Prostate gland (tissue), 2 donors: ENCODE data around the gene SH3PXD2B.

Experiments used
- POLR2A ChIP-seq: fragments of 450-650 bp; IDR thresholded peaks from one replicate; pipeline ENCODE4 v1.6.1; 2016; ENCODE audit warnings: antibody characterized with exemption, mild to moderate bottlenecking
- POLR2AphosphoS5 ChIP-seq: sonication (generic); formaldehyde crosslinking; IDR thresholded peaks from one replicate; pipeline ENCODE4 v1.6.1; 2017; ENCODE audit warnings: antibody characterized with exemption
- TF ChIP-seq, protein P1 (sequence below), 4 experiments: fragments of 200-600 bp in 2 of 4; fragments of 450-650 bp in 2 of 4; sonication (generic) in 2 of 4; IDR thresholded peaks; 1 replicate in 3 of 4; 2 replicates in 1 of 4; pipeline ENCODE4 v1.5.1; 2016 to 2019; ENCODE audit warnings: antibody characterized with exemption in 4 of 4, mild to moderate bottlenecking in 2 of 4, moderate library complexity in 2 of 4

DNA sequence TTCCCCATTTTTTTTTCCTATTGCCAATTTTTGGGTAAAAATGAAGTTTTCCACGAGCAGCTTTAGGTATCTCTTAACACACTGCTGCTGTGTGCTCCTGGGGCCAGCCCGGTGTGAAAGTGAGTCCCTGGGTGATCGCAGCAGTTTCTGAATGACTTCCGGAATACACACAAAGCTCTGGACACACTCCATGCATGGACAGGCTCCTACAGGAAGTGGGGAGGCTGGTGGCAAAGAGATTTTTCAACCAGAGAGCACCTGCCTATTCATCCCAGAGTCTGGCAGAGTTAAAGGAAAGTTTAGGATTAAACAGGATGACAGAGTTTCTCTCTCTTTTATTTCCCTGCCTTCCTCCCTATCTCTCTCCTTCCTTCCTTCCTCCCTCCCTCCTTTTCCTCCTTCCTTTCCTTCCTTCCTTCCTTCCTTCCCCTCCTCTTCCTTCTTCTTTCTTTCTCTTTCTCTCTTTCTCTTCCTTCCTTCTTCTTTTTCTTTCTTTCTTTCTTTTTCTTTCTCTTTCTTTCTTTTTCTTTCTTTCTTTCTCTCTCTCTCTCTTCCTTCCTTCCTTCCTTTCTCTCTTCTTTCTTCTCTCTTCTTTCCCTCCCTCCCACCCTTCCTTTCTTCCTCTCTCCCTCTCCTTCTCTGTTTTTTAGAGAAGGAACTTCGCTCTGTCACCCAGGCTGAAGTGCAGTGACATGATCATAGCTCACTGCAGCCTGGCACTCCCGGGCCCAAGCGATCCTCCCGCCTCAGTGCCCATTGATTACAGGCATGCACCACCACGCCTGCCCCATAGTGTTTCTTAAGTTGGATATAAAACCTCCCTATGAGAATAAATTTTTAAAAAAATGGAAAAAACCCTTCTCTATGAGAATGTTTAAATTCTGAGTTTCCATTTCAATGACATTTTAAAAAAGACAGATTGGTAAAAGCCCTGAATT is 132.0 kb downstream of the SH3PXD2B start:
- TF ChIP-seq, protein P1, sequence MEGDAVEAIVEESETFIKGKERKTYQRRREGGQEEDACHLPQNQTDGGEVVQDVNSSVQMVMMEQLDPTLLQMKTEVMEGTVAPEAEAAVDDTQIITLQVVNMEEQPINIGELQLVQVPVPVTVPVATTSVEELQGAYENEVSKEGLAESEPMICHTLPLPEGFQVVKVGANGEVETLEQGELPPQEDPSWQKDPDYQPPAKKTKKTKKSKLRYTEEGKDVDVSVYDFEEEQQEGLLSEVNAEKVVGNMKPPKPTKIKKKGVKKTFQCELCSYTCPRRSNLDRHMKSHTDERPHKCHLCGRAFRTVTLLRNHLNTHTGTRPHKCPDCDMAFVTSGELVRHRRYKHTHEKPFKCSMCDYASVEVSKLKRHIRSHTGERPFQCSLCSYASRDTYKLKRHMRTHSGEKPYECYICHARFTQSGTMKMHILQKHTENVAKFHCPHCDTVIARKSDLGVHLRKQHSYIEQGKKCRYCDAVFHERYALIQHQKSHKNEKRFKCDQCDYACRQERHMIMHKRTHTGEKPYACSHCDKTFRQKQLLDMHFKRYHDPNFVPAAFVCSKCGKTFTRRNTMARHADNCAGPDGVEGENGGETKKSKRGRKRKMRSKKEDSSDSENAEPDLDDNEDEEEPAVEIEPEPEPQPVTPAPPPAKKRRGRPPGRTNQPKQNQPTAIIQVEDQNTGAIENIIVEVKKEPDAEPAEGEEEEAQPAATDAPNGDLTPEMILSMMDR (IDR thresholded peaks at IDR 0.05), result no peak
- TF ChIP-seq POLR2A (no peak), POLR2AphosphoS5 (no peak)
